ENCODE measurements around the gene CASP7. TPM values are rescaled to one million over a fixed set of nuclear protein-coding genes. Genes with fewer than 3 reads are reported as not detected.

CASP7 gene
- total RNA-seq, 4 donors from 2014 or later: 5.3 to 23.9 (median 8.9) TPM

GRCh38 chr10:113641702-113642101, 38.0 kb upstream of the CASP7 start:
- peaks cover 48 to 57% of the 10 kb centered on the region in 2 donors for H3K4me1 ChIP-seq
- intact Hi-C loops (cut with DNase I; ENCODE audit: low total_unique reads): no loop called here
- in situ Hi-C loops (cut with MboI; ENCODE audit: low sequenced_read_pairs in 4 of 4): no loop called here

GRCh38 chr10:113643183-113643582, 36.5 kb upstream of the CASP7 start:
- in situ Hi-C loops (cut with MboI; ENCODE audit: low sequenced_read_pairs in 4 of 4): no loop called here
- H3K36me3 ChIP-seq: peaks cover 0 to 52% of the 10 kb centered on the region in 2 donors
- peaks cover 56 to 66% of the 10 kb centered on the region in 2 donors for H3K4me1 ChIP-seq

More at GRCh38 chr10:113641702-113642101, 38.0 kb upstream of the CASP7 start:
- no peaks in the 10 kb centered on the region for H3K27me3 ChIP-seq
- H3K4me3 ChIP-seq: no peak overlapping the region
- peaks cover 0 to 61% of the 10 kb centered on the region in 2 donors for H3K36me3 ChIP-seq
- H3K9me3 ChIP-seq: no peaks in the 10 kb centered on the region
- DNase-seq (no peak), ATAC-seq (peak in 1 of 2 donors; percentile 20)
- TF ChIP-seq CTCF (IDR thresholded peaks at IDR 0.05 in 4 of 5, conservative IDR thresholded peaks at IDR 0.05 in 1 of 5): no peak
- H3K27ac ChIP-seq: peak overlapping the region; percentile 81 to 96 (median 96)

GRCh38 chr10:113644185-113645120, 35.3 kb upstream of the CASP7 start:
- Histone ChIP-seq H3K4me3 (no peak overlapping the region), H3K27ac (peak overlapping the region; percentile 81 to 96 (median 96)), H3K27me3 (no peaks in the 10 kb centered on the region), H3K4me1 (peaks cover 69 to 78% of the 10 kb centered on the region in 2 donors), H3K9me3 (no peaks in the 10 kb centered on the region), H3K36me3 (peaks cover 0 to 53% of the 10 kb centered on the region in 2 donors)
- in situ Hi-C loops (cut with MboI; ENCODE audit: low sequenced_read_pairs in 4 of 4): no loop called here
- DNase-seq: no peak
- no peak for TF ChIP-seq POLR2A (IDR thresholded peaks at IDR 0.05)
- no peak for TF ChIP-seq CTCF (IDR thresholded peaks at IDR 0.05 in 4 of 5, conservative IDR thresholded peaks at IDR 0.05 in 1 of 5)
- ATAC-seq: no peak
- intact Hi-C loops (cut with DNase I; ENCODE audit: low total_unique reads): no loop called here

More at GRCh38 chr10:113643183-113643582, 36.5 kb upstream of the CASP7 start:
- TF ChIP-seq POLR2A (IDR thresholded peaks at IDR 0.05) (no peak), CTCF (IDR thresholded peaks at IDR 0.05 in 4 of 5, conservative IDR thresholded peaks at IDR 0.05 in 1 of 5) (no peak)
- Histone ChIP-seq H3K27me3 (no peaks in the 10 kb centered on the region), H3K4me3 (no peak overlapping the region), H3K27ac (peak overlapping the region; percentile 81 to 96 (median 96)), H3K9me3 (no peaks in the 10 kb centered on the region)
- DNase-seq (no peak), ATAC-seq (no peak)
- intact Hi-C loops (cut with DNase I; ENCODE audit: low total_unique reads): no loop called here

GRCh38 chr10:113646336-113647201, 33.1 kb upstream of the CASP7 start:
- intact Hi-C loops (cut with DNase I; ENCODE audit: low total_unique reads): no loop called here
- no peak for TF ChIP-seq CTCF (IDR thresholded peaks at IDR 0.05 in 4 of 5, conservative IDR thresholded peaks at IDR 0.05 in 1 of 5)
- TF ChIP-seq POLR2A (IDR thresholded peaks at IDR 0.05): no peak
- in situ Hi-C loops (cut with MboI; ENCODE audit: low sequenced_read_pairs in 4 of 4): no loop called here
- H3K4me1 ChIP-seq: peaks cover 72 to 74% of the 10 kb centered on the region in 2 donors
- no peak overlapping the region for H3K4me3 ChIP-seq
- H3K27me3 ChIP-seq: no peaks in the 10 kb centered on the region
- ATAC-seq: peak; percentile 53 to 70
- no peaks in the 10 kb centered on the region for H3K9me3 ChIP-seq
- peaks cover 0 to 52% of the 10 kb centered on the region in 2 donors for H3K36me3 ChIP-seq
- peak overlapping the region; percentile 81 to 96 (median 96) for H3K27ac ChIP-seq
- DNase-seq: peak in 1 of 2 donors; percentile 56

Data from gastrocnemius medialis (tissue), 4 donors.